Measurements from ENCODE around the gene FAAP20.
A peak's percentile ranks its signal among the peaks of the same experiment; 100 is the strongest.

Gene FAAP20

DNA sequence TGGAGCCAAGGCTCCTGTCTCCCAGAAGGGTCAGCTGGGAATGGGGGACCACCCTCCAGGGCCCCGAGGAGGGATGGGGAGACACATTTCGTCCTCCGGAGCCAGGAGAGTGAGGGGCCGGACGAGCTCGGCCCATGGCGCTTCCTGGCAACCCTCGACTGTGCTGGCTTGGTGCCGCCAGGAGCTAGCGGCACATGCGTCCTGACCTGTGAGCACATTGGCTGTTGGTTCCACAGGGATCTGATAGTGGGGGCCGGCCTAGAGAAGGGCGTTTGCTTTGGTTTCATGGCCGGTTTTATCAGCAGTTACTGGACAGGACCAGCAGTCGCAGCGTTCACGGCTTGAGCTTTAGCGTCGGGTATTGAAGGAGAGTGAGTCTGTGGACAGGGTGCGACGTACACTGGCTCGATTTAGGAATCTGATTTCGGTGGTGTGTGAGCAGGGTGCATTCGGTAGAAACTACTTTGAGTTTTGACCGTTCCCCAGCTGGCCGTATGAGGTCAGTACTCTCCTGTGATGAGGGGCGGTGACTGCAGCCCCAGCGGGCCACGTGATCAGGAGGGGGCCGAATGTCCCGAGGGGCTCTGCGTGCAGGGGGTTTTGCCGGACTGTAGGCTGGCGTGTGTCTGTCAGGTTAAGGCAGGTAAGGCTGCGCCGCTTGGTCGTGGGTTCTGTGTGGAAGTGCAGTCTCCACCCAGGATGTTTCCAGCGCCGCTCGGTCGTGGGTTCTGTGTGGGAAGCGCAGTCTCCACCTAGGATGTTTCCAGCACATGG is 18.7 kb downstream of the FAAP20 start:
- H3K27me3 ChIP-seq (ENCODE audit: control insufficient read depth, insufficient read depth, low read length): no peaks in the 10 kb centered on the region
- no peak overlapping the region for H3K4me3 ChIP-seq (ENCODE audit: low read depth, low read length)
- no peaks in the 10 kb centered on the region for H3K9me3 ChIP-seq (ENCODE audit: control insufficient read depth, low read length)
- no peak overlapping the region for H3K9ac ChIP-seq
- no peaks in the 10 kb centered on the region for H3K79me2 ChIP-seq
- H2AFZ ChIP-seq: no peak overlapping the region
- no peaks in the 10 kb centered on the region for H3K36me3 ChIP-seq (ENCODE audit: control insufficient read depth, insufficient read depth, low read length)
- TF ChIP-seq, protein P1, sequence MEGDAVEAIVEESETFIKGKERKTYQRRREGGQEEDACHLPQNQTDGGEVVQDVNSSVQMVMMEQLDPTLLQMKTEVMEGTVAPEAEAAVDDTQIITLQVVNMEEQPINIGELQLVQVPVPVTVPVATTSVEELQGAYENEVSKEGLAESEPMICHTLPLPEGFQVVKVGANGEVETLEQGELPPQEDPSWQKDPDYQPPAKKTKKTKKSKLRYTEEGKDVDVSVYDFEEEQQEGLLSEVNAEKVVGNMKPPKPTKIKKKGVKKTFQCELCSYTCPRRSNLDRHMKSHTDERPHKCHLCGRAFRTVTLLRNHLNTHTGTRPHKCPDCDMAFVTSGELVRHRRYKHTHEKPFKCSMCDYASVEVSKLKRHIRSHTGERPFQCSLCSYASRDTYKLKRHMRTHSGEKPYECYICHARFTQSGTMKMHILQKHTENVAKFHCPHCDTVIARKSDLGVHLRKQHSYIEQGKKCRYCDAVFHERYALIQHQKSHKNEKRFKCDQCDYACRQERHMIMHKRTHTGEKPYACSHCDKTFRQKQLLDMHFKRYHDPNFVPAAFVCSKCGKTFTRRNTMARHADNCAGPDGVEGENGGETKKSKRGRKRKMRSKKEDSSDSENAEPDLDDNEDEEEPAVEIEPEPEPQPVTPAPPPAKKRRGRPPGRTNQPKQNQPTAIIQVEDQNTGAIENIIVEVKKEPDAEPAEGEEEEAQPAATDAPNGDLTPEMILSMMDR (IDR thresholded peaks at IDR 0.05): no peak
- no peak overlapping the region for H3K27ac ChIP-seq
- no peak overlapping the region for H3K4me2 ChIP-seq (ENCODE audit: low read length)
- H3K4me1 ChIP-seq: no peaks in the 10 kb centered on the region

DNA sequence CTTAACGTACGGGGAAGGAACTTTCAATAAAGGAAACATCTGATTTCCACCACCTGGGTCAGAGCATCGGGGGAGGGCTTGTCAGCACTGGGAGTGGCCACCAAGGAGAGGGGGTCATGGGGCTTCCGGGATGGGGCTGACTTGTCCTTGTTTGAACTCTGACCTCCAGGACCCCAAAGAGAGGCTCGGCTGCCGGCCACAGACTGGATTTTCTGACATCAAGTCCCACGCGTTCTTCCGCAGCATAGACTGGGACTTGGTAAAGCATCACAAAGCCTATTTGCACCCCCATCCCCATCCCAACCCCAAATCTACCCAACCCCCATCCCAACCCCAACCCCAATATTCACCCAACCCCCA is 19.5 kb downstream of the FAAP20 start:
- no peaks in the 10 kb centered on the region for H3K4me1 ChIP-seq
- TF ChIP-seq, protein P1 (IDR thresholded peaks at IDR 0.05): no peak
- no peak overlapping the region for H3K4me3 ChIP-seq (ENCODE audit: low read depth, low read length)
- H2AFZ ChIP-seq: no peak overlapping the region
- H3K27ac ChIP-seq: no peak overlapping the region
- no peaks in the 10 kb centered on the region for H3K36me3 ChIP-seq (ENCODE audit: control insufficient read depth, insufficient read depth, low read length)
- no peaks in the 10 kb centered on the region for H3K9me3 ChIP-seq (ENCODE audit: control insufficient read depth, low read length)
- H3K27me3 ChIP-seq (ENCODE audit: control insufficient read depth, insufficient read depth, low read length): no peaks in the 10 kb centered on the region
- no peak overlapping the region for H3K4me2 ChIP-seq (ENCODE audit: low read length)
- no peak overlapping the region for H3K9ac ChIP-seq
- no peaks in the 10 kb centered on the region for H3K79me2 ChIP-seq

DNA sequence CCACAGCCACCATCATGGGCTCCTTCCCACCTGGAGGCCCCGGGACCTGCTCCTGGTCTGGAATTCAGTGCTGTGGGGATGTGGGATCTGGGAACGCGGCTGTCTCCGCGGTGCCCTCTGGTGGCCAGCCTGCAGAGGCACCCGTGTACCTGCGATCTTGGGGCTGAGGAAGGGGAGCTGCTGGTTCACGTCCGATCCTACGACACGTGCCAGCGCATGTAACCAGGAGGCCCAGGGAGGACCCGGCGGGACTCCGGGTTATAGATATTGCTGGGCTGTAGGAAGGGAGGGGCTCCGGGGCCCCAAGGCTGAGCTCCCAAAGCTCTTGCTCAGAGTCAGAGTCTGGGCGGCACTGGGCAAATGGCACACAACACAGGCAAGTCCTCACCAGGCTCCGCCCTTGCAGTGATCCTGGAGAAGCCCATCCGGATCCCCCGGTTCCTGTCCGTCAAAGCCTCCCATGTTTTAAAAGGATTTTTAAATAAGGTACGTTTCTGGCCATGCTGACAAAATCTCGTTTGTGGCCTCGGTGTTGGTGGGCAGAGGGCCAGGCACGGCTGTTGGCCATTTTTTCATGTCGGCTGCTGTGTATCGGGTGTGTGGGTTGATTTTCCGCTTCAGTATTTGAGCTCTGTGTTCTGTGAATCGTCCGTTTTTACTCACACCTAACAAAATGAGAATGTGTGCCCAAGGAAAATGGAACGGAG is 20.1 kb downstream of the FAAP20 start:
- no peaks in the 10 kb centered on the region for H3K4me1 ChIP-seq
- no peak overlapping the region for H3K27ac ChIP-seq
- no peaks in the 10 kb centered on the region for H3K79me2 ChIP-seq
- no peak overlapping the region for H3K9ac ChIP-seq
- TF ChIP-seq, protein P1 (IDR thresholded peaks at IDR 0.05): peak; percentile 58
- H2AFZ ChIP-seq: no peak overlapping the region
- no peaks in the 10 kb centered on the region for H3K36me3 ChIP-seq (ENCODE audit: control insufficient read depth, insufficient read depth, low read length)
- no peak overlapping the region for H3K4me2 ChIP-seq (ENCODE audit: low read length)
- no peaks in the 10 kb centered on the region for H3K9me3 ChIP-seq (ENCODE audit: control insufficient read depth, low read length)
- H3K27me3 ChIP-seq (ENCODE audit: control insufficient read depth, insufficient read depth, low read length): no peaks in the 10 kb centered on the region
- H3K4me3 ChIP-seq (ENCODE audit: low read depth, low read length): no peak overlapping the region

DNA sequence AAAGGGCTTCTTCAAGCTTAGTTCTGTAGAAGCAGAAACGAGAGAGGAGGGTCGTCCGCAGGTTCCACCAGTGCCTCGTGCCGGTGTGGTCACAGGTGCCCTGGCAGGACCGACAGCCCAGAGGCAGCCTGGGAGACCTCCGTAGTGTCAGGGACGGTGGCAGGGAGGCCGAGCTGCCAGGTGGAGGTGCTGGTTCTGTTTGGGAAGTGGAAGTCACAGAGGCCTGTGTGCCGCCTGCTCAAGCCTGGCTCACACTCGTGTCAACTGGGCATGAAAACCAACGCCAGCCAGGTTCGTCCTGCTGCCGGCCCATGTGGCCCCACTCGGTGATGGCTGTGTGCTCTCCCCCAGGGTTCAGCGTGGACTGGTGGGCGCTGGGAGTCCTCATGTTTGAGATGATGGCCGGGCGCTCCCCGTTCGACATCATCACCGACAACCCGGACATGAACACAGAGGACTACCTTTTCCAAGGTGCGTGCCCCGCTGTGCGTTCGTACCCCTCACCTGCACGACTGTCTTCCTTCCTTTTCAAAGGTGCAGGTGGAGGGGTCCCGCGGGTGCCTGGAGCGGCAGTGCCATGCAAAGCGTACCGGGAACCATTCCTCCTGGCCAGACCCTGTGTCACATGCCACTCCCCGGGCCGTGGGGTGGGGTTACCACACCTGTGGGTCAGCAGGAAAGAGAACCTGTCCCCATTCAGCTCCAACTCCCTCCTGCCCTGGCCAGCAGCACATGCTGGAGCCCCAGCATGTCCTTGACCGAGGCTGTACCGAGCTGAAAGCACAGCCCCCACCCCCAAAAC is 20.8 kb downstream of the FAAP20 start:
- Histone ChIP-seq H3K79me2 (no peaks in the 10 kb centered on the region), H3K27ac (no peak overlapping the region), H3K27me3 (ENCODE audit: control insufficient read depth, insufficient read depth, low read length) (no peaks in the 10 kb centered on the region), H3K36me3 (ENCODE audit: control insufficient read depth, insufficient read depth, low read length) (no peaks in the 10 kb centered on the region), H3K4me2 (ENCODE audit: low read length) (no peak overlapping the region), H2AFZ (no peak overlapping the region), H3K9ac (no peak overlapping the region), H3K4me3 (ENCODE audit: low read depth, low read length) (no peak overlapping the region), H3K9me3 (ENCODE audit: control insufficient read depth, low read length) (no peaks in the 10 kb centered on the region), H3K4me1 (no peaks in the 10 kb centered on the region)
- TF ChIP-seq, protein P1 (IDR thresholded peaks at IDR 0.05): no peak
